Placental epithelial cell (primary cell): ENCODE measurements around the gene OR6T1. TPM values are rescaled to one million over a fixed set of nuclear protein-coding genes. Genes with fewer than 3 reads are reported as not detected.

Source experiments
- total RNA-seq: library from RNA; depleted of rRNA; stranded (reverse); fragments of >200 nt; gene quantifications from 2 replicates; pipeline ENCODE4 v1.2.3, GENCODE V29; 2012

The OR6T1 gene, protein sequence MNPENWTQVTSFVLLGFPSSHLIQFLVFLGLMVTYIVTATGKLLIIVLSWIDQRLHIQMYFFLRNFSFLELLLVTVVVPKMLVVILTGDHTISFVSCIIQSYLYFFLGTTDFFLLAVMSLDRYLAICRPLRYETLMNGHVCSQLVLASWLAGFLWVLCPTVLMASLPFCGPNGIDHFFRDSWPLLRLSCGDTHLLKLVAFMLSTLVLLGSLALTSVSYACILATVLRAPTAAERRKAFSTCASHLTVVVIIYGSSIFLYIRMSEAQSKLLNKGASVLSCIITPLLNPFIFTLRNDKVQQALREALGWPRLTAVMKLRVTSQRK
- not detected in 2 replicates for total RNA-seq

GRCh38 chr11:123943738-123944137 lies at the start of gene OR6T1:
Gene OR6T1, minus strand, starts transcription at chr11:123943838. Its CDS starts 0 bp downstream, at chr11:123943838.

GRCh38 chr11:123977731-123978347 lies 34.2 kb upstream of the OR6T1 start, which contains the start of gene OR10S1:
Gene OR10S1, minus strand, starts transcription at chr11:123977781. Its CDS starts 117 bp downstream, at chr11:123977664.

GRCh38 chr11:123939317-123939716 lies 4.3 kb downstream of the OR6T1 start, which contains the start of gene OR4D5:
Gene OR4D5, plus strand, starts transcription at chr11:123939617. Its CDS starts 0 bp downstream, at chr11:123939617.

GRCh38 chr11:123901867-123902266 lies 41.8 kb downstream of the OR6T1 start, which contains the start of gene OR8D4:
Gene OR8D4, plus strand, starts transcription at chr11:123902167. Its CDS starts 4,265 bp downstream, at chr11:123906432.

Other genes with a start within 250 kb of the OR6T1 start
- gene ZNF202, start 202.2 kb downstream of the OR6T1 start, total RNA-seq: 5.9 and 6.7 TPM in 2 replicates
- gene OR6X1, start 189.3 kb downstream of the OR6T1 start, total RNA-seq: not detected in 2 replicates
- gene OR6M1, start 137.5 kb downstream of the OR6T1 start, total RNA-seq: not detected in 2 replicates
- not detected in 2 replicates for gene TMEM225, start 58.2 kb downstream of the OR6T1 start, total RNA-seq
- gene OR8D4, start 41.7 kb downstream of the OR6T1 start, total RNA-seq: not detected in 2 replicates
- not detected in 2 replicates for gene OR4D5, start 4.2 kb downstream of the OR6T1 start, total RNA-seq
- gene OR10S1, start 33.9 kb upstream of the OR6T1 start, total RNA-seq: not detected in 2 replicates
- not detected in 2 replicates for gene OR10G6, start 51.3 kb upstream of the OR6T1 start, total RNA-seq
- not detected in 2 replicates for gene OR10G4, start 69.2 kb upstream of the OR6T1 start, total RNA-seq
- 0.39 TPM in 1 of 2 replicates, not detected in the other for gene OR10G9, start 79.2 kb upstream of the OR6T1 start, total RNA-seq
- gene OR10G8, start 83.0 kb upstream of the OR6T1 start, total RNA-seq: not detected in 2 replicates
- not detected in 2 replicates for gene OR10G7, start 97.5 kb upstream of the OR6T1 start, total RNA-seq
- gene VWA5A, start 171.6 kb upstream of the OR6T1 start, total RNA-seq: 157 and 161 TPM in 2 replicates
- not detected in 2 replicates for gene OR10D3, start 239.5 kb upstream of the OR6T1 start, total RNA-seq